Femur (tissue), 1 donor: ENCODE results near the gene PADI1.

Experiments
- DNase-seq: peaks from one replicate; pipeline ENCODE4 v3.0.0-alpha.2; 2017

Gene PADI1

DNA sequence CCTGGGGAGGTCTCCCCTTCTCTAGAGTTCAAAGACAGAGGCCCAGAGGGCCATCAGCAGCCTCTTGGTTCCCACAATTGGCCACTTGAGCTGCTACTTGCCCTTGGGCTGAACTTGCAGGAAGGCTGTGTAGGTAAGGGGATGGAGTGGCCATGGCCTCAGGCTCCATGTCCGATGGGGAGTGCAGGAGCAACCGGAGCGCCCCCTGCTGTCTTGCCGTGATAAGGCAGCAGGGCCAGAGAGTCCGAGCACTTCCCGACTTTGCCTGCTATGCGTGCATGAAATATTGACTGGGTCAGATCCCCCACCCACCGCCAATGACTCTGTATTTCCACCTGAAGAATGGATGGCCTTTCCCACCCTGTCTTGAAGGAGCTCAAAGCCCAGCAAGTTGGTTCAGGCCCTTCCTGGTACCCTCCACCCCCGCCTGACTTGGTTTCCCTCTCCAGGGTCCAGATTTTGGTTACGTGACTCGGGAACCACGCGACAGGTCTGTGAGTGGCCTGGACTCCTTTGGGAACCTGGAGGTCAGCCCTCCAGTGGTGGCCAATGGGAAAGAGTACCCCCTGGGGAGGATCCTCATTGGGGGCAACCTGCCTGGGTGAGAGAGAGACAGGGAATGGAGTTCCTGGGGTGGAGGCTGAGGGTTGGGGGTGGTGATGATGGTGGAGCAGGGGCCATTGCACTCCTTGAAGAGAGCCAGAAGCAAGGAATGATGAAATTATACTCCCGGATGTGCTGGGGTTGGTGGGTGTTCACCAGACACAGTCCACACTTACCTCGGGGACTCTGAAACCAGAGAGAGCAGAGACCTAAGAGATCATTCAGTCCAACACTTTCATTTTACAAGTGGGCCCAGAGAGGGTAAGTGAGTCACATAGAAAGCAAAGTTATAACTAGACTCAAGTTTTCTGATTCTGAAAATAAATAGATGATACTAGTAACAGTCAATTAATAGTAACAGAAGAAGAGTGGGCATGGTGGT is 69.5 kb downstream of the PADI1 start:
- peak; percentile 51 for DNase-seq

DNA sequence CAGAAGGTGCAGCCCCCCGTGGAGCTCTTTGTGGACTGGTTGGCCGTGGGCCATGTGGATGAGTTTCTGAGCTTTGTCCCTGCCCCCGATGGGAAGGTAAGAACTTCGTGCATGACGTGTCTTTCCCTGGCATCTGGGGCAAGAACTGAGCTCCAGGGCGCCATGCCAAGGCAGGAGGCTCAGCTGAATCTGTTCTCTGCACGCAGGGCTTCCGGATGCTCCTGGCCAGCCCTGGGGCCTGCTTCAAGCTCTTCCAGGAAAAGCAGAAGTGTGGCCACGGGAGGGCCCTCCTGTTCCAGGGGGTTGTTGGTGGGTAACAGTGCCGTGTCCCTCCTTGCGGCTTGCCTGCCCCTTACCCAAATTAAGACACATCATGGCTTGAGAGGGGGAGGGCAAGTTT is 71.6 kb downstream of the PADI1 start:
- DNase-seq: peak; percentile 36

DNA sequence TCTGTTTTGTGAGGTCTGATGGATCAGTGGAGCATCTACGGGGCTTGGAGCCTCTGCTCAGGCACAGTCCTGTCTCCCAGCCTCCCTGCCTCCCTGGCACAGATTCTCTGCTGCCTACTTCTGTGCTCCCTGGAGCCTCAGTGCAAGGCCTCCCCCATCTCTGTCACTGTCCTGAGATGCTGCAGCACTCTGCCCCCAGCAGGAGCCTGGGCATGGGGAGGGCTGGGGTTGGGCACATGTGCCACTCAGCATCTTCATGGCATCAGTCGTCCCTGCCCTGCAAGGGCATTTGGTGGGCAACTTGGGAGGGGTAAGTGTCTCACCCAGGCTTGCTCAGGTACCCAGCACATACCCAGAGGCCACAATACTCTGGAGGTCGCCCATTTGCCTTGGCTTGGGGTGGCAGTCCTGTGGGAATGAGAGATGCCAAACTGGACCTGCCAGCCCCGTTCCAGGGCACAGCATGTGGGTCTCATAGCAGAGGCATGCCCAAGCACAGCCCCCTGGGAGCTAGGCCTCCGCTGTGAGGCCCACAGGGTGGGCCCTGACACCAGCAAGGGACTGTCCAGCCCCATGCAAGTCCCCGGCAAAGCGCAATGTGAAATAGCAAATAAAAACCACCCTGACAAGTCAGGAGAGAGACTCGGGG is 72.7 kb downstream of the PADI1 start:
- DNase-seq: no peak

DNA sequence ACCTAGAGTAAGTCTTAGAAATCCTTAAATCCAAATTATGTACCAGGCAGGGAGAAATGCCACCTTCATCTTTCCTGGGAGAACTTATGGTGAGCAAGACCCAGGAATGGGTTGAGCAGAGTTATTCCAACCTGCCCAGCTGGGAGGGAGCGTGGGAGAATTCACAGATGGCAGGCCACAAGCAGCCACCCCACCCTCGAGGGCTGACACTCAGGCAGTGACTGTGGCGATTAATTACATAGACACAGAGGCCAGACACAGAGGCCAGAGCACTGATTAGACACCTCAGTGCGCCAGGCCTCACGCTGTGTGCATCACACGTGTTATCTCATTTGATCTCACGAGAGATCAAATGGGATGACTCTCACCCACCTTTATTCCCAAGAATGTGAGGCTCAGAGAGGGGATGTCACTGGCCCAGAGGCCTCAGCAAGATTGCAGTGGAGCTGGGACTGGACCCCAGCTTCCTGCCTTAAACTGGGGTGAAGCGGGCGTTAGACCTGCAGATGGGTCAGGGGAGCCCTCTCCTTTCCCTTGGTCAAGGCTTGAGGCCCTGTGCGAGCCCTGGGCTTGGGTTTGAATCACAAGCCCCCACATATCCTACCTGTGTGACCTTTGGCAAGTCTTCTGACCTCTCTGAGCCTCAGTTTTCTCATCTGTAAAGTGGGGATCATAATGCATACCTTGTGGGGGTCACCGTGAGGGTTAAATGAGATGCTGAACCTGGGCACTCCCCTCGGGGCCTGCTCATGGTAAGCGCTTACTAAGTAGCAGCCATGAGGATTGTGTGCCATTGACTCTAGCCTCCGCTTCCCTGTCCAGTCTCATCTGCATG is 74.3 kb downstream of the PADI1 start:
- no peak for DNase-seq

DNA sequence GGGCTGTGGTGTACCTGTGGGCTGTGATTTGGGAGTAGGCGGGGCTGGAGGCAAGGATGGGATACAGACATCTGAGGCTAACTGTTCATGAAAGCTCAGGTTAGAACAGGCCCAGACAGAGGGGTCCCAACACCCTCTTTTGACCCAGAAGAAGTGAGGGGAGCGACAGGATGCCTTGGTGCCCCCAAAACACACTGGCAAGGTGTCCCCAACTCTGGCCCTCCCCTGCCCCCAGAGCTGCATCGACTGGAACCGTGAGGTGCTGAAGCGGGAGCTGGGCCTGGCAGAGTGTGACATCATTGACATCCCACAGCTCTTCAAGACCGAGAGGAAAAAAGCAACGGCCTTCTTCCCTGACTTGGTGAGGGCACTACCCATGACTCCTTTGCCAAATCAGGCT is 75.5 kb downstream of the PADI1 start:
- no peak for DNase-seq

DNA sequence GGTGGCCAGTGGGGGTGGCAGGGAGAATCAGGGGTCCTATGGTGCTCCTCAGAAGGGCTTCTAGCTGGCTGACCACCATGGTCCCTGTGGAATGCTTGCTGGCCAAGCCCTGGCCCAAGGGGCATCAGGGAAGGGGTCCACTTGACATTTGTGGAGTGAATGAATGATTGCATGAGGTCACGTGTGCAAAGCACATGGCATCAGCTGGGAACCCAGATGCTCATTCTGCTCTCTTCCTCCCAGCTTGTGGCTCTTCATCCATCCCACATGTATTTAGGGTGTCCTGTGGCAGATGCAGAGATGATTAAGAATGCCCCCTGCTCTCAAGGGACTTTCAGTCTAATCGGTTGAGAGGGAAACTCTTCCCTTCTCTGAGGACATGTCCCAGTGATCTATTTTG is 76.0 kb downstream of the PADI1 start:
- DNase-seq: no peak

DNA sequence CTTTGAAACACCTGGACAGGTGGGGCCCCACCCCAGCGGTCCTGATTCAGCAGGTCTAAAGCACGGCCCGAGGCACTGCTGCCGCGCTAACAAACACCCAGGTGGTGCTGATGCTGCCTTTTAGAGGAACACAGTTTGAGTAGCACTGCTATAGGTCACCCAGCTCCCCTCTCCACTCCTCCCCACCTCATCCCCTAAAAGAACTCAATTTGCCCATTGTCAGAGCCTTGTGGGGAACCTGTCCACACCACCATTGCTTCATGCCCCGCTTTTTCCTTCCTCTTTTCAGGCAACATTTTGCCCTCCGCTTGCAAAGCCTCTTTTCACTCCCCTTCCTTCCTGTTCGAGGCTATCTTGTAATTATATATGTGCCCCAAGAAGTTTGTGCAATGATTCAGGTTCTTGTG is 76.8 kb downstream of the PADI1 start:
- peak; percentile 66 for DNase-seq

DNA sequence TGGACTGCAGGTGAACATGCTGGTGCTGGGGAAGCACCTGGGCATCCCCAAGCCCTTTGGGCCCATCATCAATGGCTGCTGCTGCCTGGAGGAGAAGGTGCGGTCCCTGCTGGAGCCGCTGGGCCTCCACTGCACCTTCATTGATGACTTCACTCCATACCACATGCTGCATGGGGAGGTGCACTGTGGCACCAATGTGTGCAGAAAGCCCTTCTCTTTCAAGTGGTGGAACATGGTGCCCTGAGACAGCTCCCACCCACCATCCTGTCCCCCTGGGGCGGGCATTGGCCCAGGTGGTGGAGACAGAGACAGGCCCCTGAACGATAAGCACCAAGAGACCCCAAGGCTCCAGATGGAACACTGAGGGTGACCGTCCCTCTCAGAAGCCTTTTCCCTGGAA is 77.9 kb downstream of the PADI1 start:
- DNase-seq: no peak

DNA sequence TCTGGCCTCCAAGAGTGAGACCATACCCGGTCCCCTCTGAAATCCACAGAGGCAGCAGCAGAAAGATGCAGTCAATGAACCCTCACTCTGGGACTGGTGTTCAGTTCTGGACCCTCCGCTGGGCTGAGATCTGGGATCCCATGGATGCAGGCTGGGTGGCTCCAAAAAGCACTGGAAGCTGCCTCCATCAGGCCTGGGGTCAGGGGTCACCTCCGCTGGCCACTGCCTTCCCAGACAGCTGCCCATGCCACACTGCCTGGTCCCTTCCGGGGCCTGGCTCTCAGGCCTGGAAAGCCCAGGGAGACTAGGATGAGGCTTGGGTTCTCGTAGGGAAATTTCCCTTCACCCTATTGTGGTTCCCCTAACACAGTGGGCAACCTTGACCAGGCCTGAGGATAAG is 81.7 kb downstream of the PADI1 start:
- no peak for DNase-seq

DNA sequence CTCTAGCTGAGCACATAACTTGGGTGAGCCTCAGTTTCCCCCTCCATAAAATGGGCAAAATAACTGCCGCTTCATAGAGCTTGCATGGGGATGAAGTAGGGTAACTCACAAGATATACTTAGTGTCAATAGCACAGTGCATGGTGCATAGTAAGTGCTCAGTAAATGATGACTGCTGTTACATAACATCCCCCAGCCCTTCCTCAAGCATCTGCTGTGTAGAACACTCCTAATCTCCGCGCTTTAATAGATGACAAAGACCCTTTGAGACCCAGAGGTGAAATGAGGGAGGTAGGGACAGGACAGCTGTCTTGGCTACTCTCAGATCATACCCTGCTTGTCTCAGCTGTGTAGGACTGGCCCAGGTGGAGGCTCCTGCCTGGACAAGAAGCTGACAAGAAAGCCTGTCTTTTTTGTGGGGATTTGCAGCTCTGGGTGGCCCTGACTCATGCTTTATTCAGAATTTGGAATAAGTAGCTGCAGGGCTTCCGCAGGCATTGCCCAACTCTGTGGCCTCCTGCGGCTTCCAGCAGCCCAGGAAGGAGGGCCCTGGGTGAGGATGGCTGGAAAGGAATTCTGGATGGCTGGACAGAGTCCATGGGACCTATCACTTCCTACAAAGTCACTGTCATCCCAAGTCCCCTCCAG is 82.3 kb downstream of the PADI1 start:
- no peak for DNase-seq

DNA sequence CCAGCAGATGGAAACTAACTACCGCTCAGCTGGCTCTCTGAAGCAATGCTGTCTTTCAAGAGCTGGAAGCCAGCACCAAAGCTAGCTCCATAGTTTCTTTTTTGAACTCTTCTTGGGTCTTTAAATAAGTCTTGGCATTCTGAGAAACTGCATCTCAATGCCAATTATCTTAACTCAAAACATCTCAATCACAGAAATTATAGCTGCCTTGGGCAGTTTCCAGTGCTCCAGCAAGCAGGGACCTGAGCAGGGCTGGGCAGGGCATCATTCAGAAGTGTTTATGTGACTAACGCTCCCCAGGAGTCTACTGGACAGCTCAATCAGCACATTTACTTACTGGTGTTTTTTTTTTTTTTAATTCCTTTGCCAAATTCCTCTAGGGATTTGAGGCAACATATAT is 84.8 kb downstream of the PADI1 start:
- no peak for DNase-seq

DNA sequence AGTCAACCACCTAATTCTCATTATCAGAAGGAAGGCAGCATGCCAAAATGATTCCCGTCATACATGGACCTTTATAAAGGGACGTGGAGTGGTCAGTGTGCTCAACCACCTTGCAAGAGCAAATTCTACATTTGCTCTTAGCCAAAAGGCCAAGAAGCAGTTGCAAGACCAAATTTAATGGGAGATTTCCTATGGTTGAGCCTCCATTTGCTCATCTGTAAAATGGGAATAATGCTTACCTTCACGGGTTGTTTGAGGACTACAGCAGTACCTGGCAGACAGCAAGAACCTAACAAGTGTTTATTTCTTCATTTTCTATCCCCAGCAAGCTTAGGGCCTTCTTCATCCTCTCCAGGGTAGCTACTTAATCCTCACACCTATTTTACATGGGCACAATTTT is 85.6 kb downstream of the PADI1 start:
- DNase-seq: no peak

DNA sequence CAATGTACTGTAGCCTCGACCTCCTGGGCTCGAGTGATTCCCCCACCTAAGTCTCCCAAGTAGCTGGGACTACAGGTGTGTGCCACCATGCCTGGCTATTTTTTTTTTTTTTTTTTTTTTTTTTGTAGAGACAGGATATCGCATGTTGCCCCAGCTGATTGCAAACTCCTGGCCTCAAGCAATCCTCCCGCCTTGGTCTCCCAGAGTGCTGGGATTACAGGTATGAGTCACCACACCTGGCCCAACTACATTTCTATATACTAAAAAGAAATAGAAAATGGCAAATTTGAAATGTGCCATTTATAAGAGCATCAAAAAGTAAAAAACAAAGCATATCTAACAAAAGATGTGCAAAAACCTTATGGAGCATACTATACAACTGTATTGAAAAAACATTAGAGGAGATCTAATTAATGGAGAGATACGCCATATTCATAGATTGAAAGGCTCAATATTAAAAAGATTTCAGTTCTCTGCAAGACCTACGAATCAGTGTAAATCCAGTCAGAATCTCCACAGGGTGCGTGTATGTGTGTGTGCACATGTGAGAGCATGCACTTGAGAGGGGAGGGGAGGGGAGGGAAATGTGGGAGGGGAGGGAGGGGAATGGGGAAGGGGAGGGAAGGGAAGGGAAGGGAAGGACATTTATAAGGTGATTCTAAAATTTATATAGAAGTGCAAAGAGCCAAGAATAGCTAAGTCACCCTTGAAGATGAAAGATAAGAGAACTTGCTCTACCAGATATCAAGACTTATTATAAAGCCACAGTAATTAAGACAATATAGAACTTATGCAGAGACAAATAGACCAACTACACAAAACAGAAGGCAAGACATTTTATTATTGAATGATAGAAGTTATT is 87.6 kb downstream of the PADI1 start:
- DNase-seq: no peak

DNA sequence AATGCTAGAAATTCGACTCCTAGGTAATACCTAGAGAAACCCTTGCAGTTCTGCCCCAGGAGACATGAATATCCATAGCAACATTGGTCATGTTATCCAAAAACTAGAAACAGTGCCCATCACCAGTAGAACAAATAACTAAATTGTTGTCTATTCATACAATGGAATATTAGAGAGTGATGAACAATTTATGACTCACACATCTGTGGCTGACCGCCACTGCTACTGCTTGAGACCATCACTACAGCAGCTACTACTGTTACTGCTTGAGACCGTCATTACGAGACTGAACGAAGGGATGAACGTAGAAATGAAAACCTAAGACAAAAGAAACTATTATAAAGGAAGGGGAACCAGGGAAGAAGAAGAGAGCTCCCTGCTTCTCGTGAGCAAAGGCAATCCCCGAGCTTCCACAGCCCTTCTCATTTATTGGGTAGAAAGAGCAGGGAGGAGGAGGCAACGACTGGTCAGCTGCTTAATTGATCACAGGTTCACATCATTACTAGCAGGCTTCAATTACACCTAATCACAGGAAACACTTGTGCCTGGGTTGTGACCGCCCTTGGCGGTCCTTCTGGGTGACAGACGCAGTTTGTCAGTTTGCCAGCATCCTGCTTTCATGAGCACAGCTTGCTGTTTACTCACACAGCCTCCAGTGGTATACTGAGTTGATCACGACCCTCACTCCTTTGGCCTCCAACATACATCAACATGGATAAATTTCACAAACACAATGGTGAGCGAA is 88.9 kb downstream of the PADI1 start:
- no peak for DNase-seq

DNA sequence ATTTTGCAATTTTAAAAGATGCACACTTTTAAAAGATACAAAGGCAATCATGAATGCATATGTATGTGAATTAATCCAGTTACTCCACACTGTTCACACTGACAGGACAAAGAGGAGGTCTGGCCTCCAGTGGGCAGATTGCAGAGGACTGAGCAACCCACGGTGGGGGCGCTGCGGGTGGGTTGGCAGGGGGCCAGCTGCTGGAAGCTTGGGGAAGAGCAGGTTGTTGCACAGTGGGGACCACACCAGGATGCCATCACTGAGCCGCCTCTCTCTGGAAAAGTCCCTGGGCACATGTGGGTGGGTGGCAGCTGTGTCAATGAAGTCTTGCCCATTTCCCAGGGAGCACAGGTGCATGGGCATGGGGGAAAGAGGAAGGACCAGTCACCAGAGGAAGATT is 90.4 kb downstream of the PADI1 start:
- DNase-seq: no peak
